Left forelimb (tissue), 1 donor: ENCODE results near the gene FAM118B.
"Not testable (repeated sequence)": the region's sequence is repeated elsewhere in the genome, so short reads cannot be mapped to it uniquely, and the experiment has no call there.

ENCODE experiments used
- DNase-seq: peaks from one replicate; pipeline ENCODE4 v3.0.0-alpha.2; 2018; ENCODE audit warnings: low spot score

Gene FAM118B

DNA sequence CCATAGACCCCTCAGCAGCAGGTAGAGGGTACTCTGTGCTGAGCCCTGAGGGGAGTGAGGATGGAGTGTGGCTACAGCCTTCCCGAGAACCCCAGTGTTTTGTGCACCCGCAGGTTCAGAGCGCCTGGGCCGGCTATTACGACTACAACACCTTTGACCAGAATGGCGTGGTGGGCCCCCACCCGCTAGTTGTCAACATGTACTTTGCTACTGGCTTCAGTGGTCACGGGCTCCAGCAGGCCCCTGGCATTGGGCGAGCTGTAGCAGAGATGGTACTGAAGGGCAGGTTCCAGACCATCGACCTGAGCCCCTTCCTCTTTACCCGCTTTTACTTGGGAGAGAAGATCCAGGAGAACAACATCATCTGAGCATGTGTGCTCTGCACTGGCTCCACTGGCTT lies 65.7 kb downstream of the FAM118B start:
- peak; percentile 25 for DNase-seq

DNA sequence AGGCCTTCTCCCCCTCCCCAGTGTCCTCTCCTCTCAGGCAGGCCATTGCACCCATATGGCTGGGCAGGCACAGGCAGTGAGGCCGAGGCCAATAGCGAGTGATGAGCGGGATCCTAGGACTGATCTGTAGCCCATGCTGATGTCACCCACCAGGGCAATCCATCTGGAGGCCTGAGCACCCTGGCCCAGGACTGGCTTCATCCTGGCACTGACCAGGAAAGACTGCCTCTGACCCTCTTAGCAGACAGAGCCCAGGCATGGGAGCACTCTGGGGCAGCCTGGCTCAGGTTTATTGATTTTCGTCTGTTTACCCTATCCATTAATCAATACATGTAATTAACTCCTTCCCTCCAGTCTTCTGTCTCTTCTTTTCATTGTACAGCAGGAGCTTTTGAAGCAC lies 66.2 kb downstream of the FAM118B start:
- DNase-seq, result no peak

DNA sequence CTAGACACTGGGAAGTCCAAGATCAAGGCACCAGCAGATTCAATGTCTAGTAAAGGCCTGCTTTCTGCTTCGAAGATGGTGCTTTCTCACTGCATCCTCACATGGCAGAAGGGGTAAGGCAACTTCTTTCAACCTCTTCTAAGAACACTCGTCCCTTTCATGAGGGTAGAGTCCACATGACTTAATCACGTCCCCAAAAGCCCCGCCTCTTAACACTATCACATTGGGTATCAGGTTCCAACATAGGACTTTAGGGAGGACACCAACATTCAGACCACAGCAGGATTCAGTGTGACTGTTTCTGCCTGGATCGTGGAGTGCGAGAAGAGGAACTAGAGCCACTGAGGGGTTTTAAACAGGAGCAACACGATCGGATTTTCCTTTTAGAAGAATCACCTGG lies 67.6 kb downstream of the FAM118B start:
- peak; percentile 9 for DNase-seq

DNA sequence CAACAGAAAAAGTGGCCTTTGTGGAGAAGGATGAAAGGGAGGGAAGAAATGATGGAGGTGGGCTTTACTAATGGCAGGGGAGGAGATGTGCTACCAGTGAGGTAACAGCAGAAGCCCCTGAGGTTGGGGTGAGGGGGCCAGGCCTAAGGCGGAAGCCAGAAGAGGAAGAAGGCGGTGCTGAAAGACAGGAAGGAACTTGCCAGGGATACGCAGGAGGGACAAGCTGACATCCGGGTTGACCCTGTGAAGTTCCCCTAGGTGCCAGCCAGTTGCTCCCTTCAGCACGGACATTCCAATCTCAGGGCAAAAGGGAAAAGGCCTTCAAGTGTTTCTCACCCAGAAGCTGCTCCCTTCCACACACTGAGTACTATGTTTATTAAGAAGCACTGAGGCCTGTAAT lies 69.0 kb downstream of the FAM118B start:
- DNase-seq, result no peak

DNA sequence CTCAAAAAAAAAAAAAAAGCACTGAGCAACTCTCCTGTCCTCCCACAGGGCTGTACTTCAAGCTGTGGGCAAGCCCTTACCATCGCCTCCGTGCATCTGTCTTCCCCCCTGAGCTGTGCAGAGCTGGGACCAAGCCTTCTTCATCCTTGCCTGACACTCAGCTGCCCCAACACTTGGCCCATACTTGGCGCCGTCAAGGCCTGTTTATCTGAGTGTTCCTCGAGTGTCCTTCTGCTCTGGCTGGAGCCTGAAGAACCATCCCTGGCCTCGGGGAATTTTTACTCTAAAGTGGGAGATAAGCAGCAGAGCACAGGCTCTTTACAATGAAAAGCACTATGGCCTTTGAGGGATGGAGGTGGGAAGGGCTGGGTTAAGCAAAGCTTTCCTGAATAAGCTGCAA lies 69.7 kb downstream of the FAM118B start:
- no peak for DNase-seq

DNA sequence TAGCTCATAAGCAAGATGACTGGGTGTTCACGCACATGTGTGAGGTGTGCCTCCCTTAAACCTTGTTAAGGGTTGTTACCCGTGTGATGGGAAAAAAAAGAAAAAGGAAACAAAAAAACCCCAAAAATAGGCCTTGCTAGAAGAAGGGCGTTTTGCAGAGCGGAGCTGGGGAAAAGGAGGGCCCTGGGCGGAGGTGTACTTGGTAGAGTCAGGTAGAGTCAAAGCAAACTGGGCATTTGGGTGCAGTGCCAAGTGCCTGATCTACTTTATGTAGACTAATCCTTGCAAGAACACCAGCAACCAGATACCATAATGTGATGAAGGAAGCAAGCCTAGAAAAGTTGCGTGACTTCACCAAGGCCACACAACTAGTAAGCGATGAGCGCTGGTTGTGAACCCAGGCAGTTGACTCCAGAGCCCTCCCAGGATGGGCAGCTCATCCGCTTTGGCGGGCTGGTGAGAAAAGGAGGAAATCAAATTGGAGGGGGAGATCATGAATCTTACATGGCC lies 70.1 kb downstream of the FAM118B start:
- DNase-seq, result peak; percentile 50

DNA sequence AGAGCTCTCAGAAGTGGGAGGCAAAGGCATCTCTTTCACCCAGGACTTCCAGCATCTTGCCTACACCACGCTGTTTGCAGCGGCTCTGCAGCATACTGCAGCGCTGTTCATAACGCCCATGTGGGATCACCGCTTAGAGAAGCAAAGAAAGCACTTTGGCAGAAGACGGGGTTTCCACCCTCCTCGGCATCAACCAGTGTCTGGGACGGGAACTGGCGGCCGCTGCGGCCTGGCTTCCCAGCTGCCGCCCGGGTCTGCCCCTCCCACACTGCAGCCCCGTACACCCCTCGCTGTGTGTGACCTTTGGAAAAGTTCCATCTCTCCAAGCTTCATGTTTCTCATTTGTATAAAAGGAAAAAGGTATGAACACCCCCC lies 70.8 kb downstream of the FAM118B start:
- DNase-seq, result peak; percentile 76

DNA sequence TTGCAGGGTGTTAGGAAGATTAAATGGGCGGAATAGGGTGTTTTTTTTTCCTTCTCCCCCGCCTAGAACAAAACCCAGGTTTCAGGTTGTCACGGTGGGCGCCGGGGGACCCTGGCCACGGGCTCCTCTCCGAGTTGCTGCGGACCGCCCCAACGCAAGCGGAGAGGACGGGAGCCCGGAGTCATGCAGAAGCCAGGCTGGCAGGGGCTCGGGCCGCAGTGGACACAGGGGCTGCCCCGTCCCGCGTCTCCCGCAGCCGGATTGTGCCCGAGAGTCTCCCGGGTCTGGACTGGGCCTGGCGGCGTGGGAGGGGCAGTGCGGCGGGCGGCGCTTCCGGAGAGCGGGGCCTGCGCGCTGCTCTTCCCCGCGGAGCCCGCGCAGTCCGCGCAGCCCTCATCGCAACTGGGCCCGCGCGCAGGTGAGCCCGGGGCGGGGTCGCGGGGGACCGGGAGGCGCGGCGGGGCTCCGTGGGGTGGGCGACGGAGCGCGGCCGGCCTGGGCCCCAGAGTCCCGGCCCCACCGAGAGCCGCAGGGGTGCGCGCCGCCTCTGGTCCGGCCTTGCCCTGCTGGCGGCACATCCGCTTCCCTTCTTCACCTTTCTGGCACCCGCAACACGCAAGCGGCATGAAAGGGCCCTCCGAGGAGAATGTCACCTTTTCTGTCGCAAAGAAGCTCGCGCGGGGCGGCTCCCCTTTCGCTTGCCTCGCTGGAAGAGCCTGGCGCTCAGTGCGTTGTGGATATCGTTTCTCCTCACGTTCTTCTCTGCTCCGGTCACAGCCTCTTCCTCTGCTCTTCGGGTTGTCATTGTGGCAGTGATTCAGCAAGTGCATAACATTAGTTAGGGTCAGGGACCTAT lies 71.4 kb downstream of the FAM118B start, which contains the start of gene TIRAP:
Gene TIRAP (plus strand): TSS at position 358 of the 856 bp plus-strand sequence. CDS start 7,802 bp downstream, outside the sequence.
- peak; percentile 85 for DNase-seq

DNA sequence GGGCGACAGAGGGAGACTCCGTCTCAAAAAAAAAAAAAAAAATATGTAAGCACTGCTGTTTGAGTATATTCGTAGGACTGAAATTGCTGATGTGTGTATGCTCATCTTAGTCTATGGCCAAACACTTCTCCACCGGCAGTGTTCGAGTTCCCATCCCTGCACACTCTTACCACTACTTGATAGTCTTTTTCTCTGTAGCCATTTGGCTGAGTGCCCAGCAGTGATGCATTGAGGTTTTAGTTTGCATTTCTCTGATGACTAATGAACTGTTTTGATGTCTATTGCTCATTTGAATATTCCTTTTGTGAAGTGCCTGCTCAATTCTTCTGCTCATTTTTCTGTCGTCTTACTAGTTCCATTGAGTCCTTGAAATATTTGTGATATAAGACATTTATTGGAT lies 73.2 kb downstream of the FAM118B start:
- no peak for DNase-seq

DNA sequence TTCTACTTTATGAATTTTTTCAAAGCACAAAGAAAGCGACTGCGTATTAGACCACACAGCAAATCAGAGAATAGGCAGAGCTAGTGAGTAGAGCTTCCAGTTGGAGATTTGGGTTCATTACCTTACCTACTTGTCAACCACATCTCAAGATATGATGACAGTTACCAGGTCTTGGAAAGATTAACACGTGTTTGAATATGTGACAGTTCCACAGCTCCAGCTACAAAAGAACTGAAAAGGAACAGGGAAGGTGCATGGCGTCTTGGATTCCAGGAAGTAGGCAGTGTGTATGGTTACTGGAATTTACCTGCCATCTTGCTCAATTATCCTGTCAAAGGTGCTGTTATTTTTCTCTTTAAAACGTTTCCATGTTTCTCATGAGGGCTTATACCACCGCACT lies 76.7 kb downstream of the FAM118B start:
- DNase-seq, result no peak

DNA sequence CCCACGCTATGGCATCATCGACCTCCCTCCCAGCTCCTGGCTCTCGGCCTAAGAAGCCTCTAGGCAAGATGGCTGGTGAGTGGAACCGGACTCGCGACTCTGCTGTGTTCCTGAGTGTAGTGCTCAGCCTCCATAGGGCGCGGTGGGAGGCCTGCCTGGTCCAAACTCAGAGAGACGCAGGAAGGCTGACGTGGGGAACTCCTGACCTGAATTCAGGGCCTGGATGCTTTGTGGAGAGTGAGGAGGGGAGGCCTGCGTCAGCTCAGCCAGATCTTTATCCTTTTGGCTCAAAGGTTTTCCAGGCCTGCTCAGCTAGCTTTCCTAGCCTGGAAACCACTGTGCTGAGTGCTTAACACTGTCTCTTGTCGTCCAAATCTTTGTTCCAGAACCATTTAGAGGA lies 79.3 kb downstream of the FAM118B start:
- no peak for DNase-seq

DNA sequence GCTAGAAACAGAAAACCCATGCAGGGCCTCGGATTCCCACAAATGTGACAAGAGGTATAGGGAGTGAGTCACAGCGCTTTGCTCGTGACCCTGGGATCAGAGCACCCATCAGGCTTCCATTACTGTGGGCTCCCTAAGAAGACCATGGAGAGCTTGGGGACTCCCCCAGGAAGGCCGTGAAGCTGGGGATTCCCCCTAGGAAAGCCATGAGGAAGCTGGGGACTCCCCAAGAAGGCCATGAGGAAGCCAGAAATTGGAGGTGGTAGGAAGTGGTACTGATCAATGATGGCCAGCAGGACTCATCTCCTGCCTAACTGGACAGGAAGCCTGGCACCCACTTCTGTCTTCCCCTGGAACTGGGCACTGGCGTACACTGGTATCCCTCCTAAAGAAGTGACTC lies 82.1 kb downstream of the FAM118B start:
- no peak for DNase-seq

DNA sequence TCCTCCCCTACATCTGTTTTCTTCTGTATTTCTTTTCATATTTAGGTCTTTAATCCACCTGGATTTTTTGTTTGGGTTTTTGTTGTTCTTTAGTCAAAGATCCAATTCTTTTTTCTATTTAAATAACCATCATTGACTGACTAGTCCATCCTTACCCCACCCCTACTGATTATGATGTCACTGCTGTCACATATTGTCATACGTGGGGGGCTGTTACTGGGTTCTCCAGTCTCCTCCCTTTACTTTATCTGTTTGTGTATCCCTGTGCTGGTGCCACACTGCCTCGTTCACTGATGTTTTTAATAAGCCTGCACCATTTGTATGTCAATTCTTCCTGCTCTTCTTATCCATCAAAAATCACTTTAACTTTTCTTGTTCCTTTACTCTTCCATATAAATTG lies 85.4 kb downstream of the FAM118B start:
- DNase-seq, result no peak

DNA sequence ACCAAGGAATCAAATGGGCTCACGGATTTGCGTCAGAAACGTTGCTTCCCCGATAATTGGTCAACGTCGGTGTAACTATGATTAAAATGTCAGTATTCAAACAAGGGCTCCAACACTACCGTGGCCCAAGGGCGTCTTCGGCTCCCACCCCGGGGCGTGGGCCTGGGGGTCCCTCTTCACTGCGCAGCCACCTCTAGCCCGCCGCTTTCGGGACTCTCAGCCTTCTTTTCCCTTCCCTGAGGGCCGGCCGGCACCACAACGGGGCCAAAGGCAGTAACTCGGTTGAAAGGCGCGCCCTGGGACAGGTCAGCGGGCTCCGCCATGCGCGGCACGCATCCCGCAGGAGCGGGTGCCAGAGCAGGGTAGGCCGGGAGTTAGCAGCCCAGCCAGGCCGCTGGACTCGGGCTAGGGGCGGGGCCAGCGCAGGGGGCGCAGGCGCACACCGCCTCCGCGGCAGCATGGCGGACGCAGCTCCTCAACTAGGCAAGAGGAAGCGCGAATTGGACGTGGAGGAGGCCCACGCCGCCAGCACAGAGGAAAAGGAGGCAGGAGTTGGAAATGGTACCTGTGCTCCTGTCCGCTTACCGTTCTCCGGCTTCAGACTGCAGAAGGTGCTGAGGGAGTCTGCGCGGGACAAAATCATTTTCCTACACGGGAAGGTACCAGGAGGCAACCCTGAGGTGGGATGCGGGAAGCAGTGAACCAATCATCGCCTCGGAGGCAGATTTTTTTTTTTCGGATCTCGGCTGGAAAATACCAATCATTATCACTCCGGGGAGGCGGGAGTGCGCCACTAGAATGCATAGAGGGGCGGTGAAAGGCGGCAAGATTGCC lies 92.3 kb downstream of the FAM118B start, which contains the start of gene DCPS:
Gene DCPS (plus strand): TSS at position 438 of the 834 bp plus-strand sequence. CDS start 21 bp downstream, at position 459.
- peak; percentile 96 for DNase-seq

DNA sequence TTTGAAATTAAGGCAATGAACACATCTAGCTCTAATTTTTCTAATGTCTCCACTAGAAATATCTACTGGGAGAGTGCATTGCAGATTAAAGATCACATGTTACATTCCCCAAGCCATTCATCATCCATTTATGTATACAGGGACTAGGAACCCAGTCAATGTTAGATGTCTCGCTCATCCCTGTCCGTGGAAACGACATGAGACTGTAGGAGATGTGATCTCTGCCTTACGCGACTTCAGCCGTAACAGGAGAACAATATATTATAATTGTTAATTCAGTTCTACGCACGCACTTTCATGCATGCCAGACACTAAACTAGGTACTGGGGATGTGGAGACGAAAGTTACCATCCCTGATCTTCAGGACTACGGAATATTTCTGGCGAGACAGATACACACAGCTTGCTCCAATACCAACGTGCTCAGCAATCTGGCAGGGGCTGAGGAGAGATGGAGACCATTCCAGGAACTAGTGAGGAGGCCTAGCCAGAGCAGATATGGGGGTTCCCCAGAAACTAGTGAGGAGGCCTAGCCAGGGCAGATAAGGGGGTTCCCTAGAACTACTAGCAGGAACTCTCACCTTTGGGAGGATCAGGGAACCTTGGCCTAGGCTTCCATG lies 93.0 kb downstream of the FAM118B start:
- no peak for DNase-seq

DNA sequence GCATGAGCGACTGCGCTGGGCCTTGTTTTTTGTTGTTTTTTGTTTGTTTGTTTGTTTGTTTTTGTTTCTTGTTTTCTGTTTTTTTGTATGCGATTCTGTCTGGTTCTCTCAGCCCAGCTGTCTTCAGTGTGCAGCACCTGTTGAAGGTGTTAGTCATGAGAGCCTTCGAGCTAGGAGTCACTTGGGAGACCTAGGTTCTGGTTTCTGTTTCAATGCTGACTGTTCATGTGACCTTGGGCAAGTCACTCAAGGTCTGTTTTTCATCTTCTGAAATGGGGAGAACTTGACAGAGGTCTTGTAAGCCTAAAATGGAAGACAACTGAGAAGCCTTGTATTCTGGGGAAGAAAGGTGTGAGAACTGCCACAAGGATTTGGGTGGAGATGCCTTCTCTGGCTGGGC lies 94.1 kb downstream of the FAM118B start:
- DNase-seq, result no peak

DNA sequence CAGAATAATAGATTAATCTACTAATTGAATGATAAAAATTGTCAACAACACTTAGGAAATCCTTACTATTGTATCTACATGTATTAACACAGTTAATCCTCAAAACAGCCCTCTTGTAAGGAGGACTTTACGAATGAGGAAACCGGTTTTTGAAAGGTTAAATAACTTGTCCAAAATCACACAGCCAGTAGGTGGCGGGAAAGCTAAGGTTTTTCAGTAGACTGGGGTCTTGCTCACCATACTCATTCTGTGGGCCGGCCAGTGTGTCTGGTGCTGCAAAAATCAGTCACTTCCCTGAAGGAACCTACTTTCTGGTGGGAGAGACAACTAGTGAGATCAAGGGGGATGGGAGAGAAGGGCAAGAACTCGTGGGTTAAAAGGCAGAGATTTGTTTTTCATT lies 96.1 kb downstream of the FAM118B start:
- no peak for DNase-seq

DNA sequence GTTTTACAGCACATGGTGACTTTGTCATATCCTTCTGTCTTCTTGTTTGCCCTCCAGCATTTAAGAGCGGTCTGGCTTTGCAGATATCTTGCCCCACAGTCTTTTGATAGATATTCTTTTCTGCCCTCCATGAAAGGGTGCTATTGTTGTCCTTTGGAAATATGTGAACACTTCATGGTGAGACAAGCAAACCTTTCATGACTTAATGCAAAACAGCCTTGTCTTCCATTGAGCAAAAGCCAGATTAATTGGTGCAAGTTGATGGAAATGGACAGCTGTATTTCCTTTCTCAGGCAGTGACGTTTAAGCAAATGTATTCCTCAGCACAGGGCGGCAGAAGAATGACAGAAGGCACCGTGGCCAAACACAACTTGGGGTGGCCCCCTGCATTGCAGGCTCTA lies 96.7 kb downstream of the FAM118B start:
- DNase-seq, result no peak

DNA sequence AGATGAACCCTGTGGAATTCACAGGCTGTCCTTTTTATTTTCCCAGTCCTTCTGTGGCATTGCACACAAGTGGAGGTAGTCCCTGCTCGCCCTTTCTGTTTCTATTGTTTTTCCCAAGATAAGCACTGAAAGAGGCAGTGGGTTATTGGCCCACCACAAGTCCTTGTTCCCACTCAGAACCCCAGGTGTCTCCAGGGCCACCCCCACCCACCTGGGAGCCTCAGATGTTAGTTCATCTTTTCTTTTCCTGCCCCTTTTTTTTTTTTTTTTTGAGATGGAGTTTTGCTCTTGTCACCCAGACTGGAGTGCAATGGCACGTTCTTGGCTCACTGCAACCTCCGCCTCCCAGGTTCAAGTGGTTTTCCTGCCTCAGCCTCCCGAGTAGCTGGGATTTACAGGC lies 97.2 kb downstream of the FAM118B start:
- not testable (repeated sequence) for DNase-seq

DNA sequence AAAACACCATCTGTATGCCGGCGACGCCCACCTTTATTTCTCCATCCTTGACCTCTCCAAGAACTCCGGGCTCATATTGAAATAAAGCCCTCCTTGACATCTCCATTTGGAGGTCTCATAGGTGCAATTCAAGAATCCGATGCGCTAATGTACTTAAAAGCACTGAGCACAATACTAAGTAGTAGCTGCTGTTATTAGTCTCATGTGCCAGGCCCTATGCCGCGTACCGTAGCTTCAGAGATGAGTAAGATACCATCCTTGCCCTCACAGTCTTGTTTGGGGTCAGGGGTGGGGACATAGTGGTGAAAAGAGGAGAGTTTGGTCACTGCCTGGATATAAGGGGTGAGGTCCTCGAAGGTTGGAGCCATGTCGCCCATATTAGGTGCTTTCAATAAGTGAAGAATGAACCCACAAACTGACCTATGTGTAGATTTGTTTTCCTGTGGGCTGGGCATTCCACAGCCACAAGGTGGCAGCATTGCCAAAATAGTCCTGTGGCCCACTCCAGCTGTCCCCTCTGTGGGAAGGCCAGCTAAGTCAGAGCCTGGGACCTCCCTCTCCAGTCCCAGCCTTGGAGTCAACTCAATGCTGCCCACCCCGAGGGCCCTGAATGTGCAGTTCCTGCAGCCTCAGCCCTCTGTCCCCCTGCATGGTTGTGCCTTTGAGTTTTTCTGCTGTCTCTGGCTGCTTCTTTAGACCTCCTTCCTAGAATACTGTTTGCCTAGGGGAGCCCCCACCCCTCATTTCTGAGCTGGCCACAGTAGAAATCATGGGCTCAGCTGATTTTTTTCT lies 98.8 kb downstream of the FAM118B start:
- DNase-seq, result peak; percentile 81

DNA sequence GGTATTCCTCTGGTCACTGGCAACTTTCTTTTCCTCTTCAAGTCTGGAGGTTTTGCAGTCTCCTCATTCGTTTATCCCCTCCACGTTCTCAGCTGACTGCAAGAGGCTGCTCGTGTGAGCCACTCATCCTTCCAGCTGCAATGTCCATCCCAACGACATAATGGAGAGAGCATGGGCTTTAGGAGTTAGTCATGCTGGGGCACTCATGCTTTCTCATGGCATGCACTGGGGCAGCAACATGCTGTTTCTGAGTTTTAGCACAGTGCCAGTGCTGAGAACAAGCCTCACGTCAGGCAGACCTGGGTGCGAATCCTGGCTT lies 99.4 kb downstream of the FAM118B start:
- no peak for DNase-seq
